ENCODE results near the gene SPG7. TPM values are rescaled to one million over a fixed set of nuclear protein-coding genes. Genes with fewer than 3 reads are reported as not detected.

Gene SPG7
- total RNA-seq, 1 experiment from 2014 or later = 119 TPM

DNA sequence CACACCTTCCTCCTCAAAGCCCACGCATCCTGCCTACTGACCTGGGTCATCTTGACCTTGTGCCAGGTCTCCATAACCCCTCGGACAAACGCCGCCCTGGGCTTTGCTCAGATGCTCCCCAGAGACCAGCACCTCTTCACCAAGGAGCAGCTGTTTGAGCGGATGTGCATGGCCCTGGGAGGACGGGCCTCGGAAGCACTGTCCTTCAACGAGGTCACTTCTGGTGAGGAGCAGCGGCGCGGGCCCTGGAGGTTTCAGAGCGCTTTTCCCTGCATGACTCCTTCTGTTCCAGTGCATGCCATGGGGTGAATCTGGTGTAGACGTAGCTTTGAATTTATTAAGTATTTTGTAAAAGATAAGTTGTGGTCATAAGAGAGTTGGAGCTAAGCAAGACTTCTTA lies 44.7 kb downstream of the SPG7 start:
- H4K5ac ChIP-seq (ENCODE audit: insufficient read length, low read depth, low read length) = no peak overlapping the region
- H2BK120ac ChIP-seq (ENCODE audit: low read depth, low read length, poor library complexity, severe bottlenecking) = no peak overlapping the region
- no peaks in the 10 kb centered on the region for H3K4me1 ChIP-seq (ENCODE audit: insufficient read depth, low read length)
- no peaks in the 10 kb centered on the region for H3K79me2 ChIP-seq (ENCODE audit: insufficient read depth, low read length)
- WGBS (ENCODE audit: extremely low coverage, insufficient read length, low lambda C conversion rate) = no CpG with 5 or more reads among the region's 13 CpGs
- H4K8ac ChIP-seq (replicated peaks; ENCODE audit: insufficient read length, low read depth, low read length) = no peak overlapping the region
- no peak overlapping the region for H2AFZ ChIP-seq (ENCODE audit: low read length)
- TF ChIP-seq, protein P1, sequence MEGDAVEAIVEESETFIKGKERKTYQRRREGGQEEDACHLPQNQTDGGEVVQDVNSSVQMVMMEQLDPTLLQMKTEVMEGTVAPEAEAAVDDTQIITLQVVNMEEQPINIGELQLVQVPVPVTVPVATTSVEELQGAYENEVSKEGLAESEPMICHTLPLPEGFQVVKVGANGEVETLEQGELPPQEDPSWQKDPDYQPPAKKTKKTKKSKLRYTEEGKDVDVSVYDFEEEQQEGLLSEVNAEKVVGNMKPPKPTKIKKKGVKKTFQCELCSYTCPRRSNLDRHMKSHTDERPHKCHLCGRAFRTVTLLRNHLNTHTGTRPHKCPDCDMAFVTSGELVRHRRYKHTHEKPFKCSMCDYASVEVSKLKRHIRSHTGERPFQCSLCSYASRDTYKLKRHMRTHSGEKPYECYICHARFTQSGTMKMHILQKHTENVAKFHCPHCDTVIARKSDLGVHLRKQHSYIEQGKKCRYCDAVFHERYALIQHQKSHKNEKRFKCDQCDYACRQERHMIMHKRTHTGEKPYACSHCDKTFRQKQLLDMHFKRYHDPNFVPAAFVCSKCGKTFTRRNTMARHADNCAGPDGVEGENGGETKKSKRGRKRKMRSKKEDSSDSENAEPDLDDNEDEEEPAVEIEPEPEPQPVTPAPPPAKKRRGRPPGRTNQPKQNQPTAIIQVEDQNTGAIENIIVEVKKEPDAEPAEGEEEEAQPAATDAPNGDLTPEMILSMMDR (conservative IDR thresholded peaks at IDR 0.05) = no peak
- H2BK5ac ChIP-seq (ENCODE audit: insufficient read length, low read length) = no peak overlapping the region
- Mint-ChIP-seq H3K27me3 (ENCODE audit: low read depth) (no peaks in the 10 kb centered on the region), H3K4me3 (no peak overlapping the region), H3K27ac (no peak overlapping the region; a peak in 1 of 7 replicates), H3K4me1 (no peaks in the 10 kb centered on the region), H3K9me3 (no peaks in the 10 kb centered on the region; a peak in 1 of 5 replicates), H3K36me3 (ENCODE audit: insufficient read depth in 1 of 3, low read depth in 3 of 3) (peaks cover 21 to 88% (median 85%) of the 10 kb centered on the region in 3 experiments)
- DNase-seq = no peak
- H3K56ac ChIP-seq (ENCODE audit: insufficient read length, low read depth, low read length) = no peak overlapping the region
- no peak overlapping the region for H3K23ac ChIP-seq (ENCODE audit: insufficient read length, low read depth, low read length)
- H3K14ac ChIP-seq (ENCODE audit: insufficient read depth, low read length) = no peak overlapping the region
- H2AK5ac ChIP-seq (ENCODE audit: insufficient read length, low read length) = no peak overlapping the region
- no peak overlapping the region for H3T11ph ChIP-seq (ENCODE audit: low read length)
- no peak overlapping the region for H4K91ac ChIP-seq (ENCODE audit: insufficient read length, low read depth, low read length)
- no peaks in the 10 kb centered on the region for H4K20me1 ChIP-seq (ENCODE audit: control insufficient read depth, insufficient read depth, insufficient read length)
- no peaks in the 10 kb centered on the region for H3K9me3 ChIP-seq (ENCODE audit: control insufficient read depth, low read depth, low read length)
- no peak overlapping the region for H3K4me2 ChIP-seq (ENCODE audit: insufficient read depth, insufficient read length, low read length)
- H3K27ac ChIP-seq (ENCODE audit: insufficient read length, low read depth, low read length) = no peak overlapping the region
- H2BK12ac ChIP-seq (ENCODE audit: insufficient read length, low read depth, low read length) = no peak overlapping the region
- no peak overlapping the region for H3K18ac ChIP-seq (ENCODE audit: insufficient read length, low read depth, low read length)
- H3K9ac ChIP-seq (ENCODE audit: extremely low read depth, insufficient read length, low read length) = no peak overlapping the region
- H2BK20ac ChIP-seq (ENCODE audit: low read depth, low read length, poor library complexity, severe bottlenecking) = no peak overlapping the region
- no peaks in the 10 kb centered on the region for H3K27me3 ChIP-seq (ENCODE audit: insufficient read depth, low read length)
- H3K4ac ChIP-seq (ENCODE audit: low read depth, low read length) = no peak overlapping the region
- H2BK15ac ChIP-seq (ENCODE audit: low read depth, low read length) = no peak overlapping the region
- no peaks in the 10 kb centered on the region for H3K23me2 ChIP-seq (ENCODE audit: insufficient read length, low read depth, low read length, poor library complexity, severe bottlenecking)
- no peaks in the 10 kb centered on the region for H3K79me1 ChIP-seq (ENCODE audit: insufficient read depth, low read depth, low read length, poor library complexity, severe bottlenecking)
